CD14-positive monocyte (primary cell): ENCODE data around the gene ADAMTS17. TPM values are rescaled to one million over a fixed set of nuclear protein-coding genes. Genes with fewer than 3 reads are reported as not detected.

Source experiments
- DNase-seq, 3 donors: peaks; one replicate each; pipeline ENCODE4 v3.0.0-alpha.2; 2011 to 2022
- H2AFZ ChIP-seq: 2 replicates; pipeline ENCODE4 v1.6.0; 2012; ENCODE audit warnings: mild to moderate bottlenecking, low read depth, low read length, inconsistent platforms; ENCODE audit not compliant: insufficient read depth, poor library complexity, severe bottlenecking
- H3K27ac ChIP-seq, 2 donors: 1 replicate in 1 of 2; 2 replicates in 1 of 2; pipeline ENCODE4 v1.5.1; 2012 to 2013; ENCODE audit warnings: low read length in 2 of 2, control low read depth in 1 of 2, inconsistent platforms in 1 of 2, low read depth in 1 of 2, mild to moderate bottlenecking in 1 of 2
- H3K27me3 ChIP-seq, 2 donors: one replicate each; pipeline versions ENCODE4 v1.6.0 to v1.6.1; 2011 to 2013; ENCODE audit warnings: low read length in 2 of 2; ENCODE audit not compliant: control insufficient read depth in 2 of 2, insufficient read depth in 2 of 2
- H3K36me3 ChIP-seq, 2 donors: replicated peaks in 1 of 2; 1 replicate in 1 of 2; 2 replicates in 1 of 2; pipeline versions ENCODE4 v1.5.1 to v1.6.1; 2012 to 2013; ENCODE audit warnings: low read length in 2 of 2, control low read depth in 1 of 2, inconsistent platforms in 1 of 2, mild to moderate bottlenecking in 1 of 2; ENCODE audit not compliant: insufficient read depth in 2 of 2, control insufficient read depth in 1 of 2
- H3K4me1 ChIP-seq, 2 donors: 1 replicate in 1 of 2; 2 replicates in 1 of 2; pipeline versions ENCODE4 v1.5.1 to v1.6.1; 2012 to 2013; ENCODE audit warnings: low read length in 2 of 2, control low read depth in 1 of 2, inconsistent platforms in 1 of 2, mild to moderate bottlenecking in 1 of 2, moderate library complexity in 1 of 2; ENCODE audit not compliant: insufficient read depth in 2 of 2, control insufficient read depth in 1 of 2
- H3K4me2 ChIP-seq: replicated peaks from 2 replicates; pipeline ENCODE3; 2012; ENCODE audit warnings: low read length, moderate library complexity, mild to moderate bottlenecking; ENCODE audit not compliant: poor library complexity, severe bottlenecking; ENCODE audit errors: extremely low read depth
- H3K4me3 ChIP-seq, 3 experiments: fragments of 200-600 bp in 1 of 3; sonication (generic) in 1 of 3; replicated peaks in 1 of 3; 1 replicate in 2 of 3; 2 replicates in 1 of 3; pipeline ENCODE4 v1.5.1; 2011 to 2013; ENCODE audit warnings: low read length in 3 of 3, mild to moderate bottlenecking in 3 of 3, control low read depth in 2 of 3, low read depth in 2 of 3, inconsistent platforms in 1 of 3, moderate library complexity in 1 of 3
- H3K79me2 ChIP-seq: 2 replicates; pipeline ENCODE4 v1.6.0; 2012; ENCODE audit warnings: mild to moderate bottlenecking, control low read depth, inconsistent platforms, low read length, moderate library complexity; ENCODE audit not compliant: insufficient read depth
- H3K9ac ChIP-seq: 2 replicates; pipeline ENCODE4 v1.6.0; 2017; ENCODE audit warnings: low read length, mild to moderate bottlenecking; ENCODE audit not compliant: insufficient read depth, poor library complexity, severe bottlenecking
- H3K9me3 ChIP-seq, 2 donors: replicated peaks in 1 of 2; 1 replicate in 1 of 2; 2 replicates in 1 of 2; pipeline versions ENCODE4 v1.5.1 to v1.6.1; 2012 to 2013; ENCODE audit warnings: low read length in 2 of 2, control low read depth in 1 of 2; ENCODE audit not compliant: control insufficient read depth in 1 of 2, insufficient read depth in 1 of 2
- H4K20me1 ChIP-seq: 2 replicates; pipeline ENCODE4 v1.6.0; 2012; ENCODE audit warnings: mild to moderate bottlenecking, low read length, control low read depth, moderate library complexity; ENCODE audit not compliant: insufficient read depth
- H3K27ac Mint-ChIP-seq, 7 donors: one replicate each; pipeline ENCODE4 v1.8.0; 2020; ENCODE audit warnings: mild to moderate bottlenecking in 7 of 7, mixed read lengths in 7 of 7, moderate library complexity in 6 of 7, inconsistent platforms in 2 of 7
- H3K27me3 Mint-ChIP-seq, 3 donors: one replicate each; pipeline ENCODE4 v1.8.0; 2021 to 2022; ENCODE audit warnings: low read depth in 3 of 3, mild to moderate bottlenecking in 3 of 3, mixed read lengths in 3 of 3, moderate library complexity in 3 of 3, inconsistent platforms in 1 of 3
- H3K36me3 Mint-ChIP-seq, 2 donors: one replicate each; pipeline ENCODE4 v1.8.0; 2020; ENCODE audit warnings: mixed read lengths in 2 of 2, inconsistent platforms in 1 of 2, mild to moderate bottlenecking in 1 of 2
- H3K4me1 Mint-ChIP-seq: one replicate; pipeline ENCODE4 v1.8.0; 2020; ENCODE audit warnings: mild to moderate bottlenecking, mixed read lengths
- H3K4me3 Mint-ChIP-seq, 2 donors: one replicate each; pipeline ENCODE4 v1.8.0; 2020; ENCODE audit warnings: mild to moderate bottlenecking in 2 of 2, mixed read lengths in 2 of 2, moderate library complexity in 1 of 2
- H3K9me3 Mint-ChIP-seq, 7 donors: one replicate each; pipeline ENCODE4 v1.8.0; 2020 to 2022; ENCODE audit warnings: mixed read lengths in 7 of 7, mild to moderate bottlenecking in 6 of 7, moderate library complexity in 6 of 7, inconsistent platforms in 2 of 7
- CTCF ChIP-seq: fragments of 200-600 bp; IDR thresholded peaks from one replicate; pipeline ENCODE4 v1.8.0; 2022; ENCODE audit warnings: antibody characterized with exemption, mild to moderate bottlenecking
- WGBS: methylation state at CpG from one replicate; pipeline ENCODE4 v1.1.5; 2013; ENCODE audit warnings: missing lambda C conversion rate; ENCODE audit not compliant: insufficient coverage; 5-methylcytosine and 5-hydroxymethylcytosine counted together
- intact Hi-C, 2 donors: fragments of 100-400 bp; cut with micrococcal nuclease; formaldehyde crosslinking; loops; one replicate each; pipeline versions ENCODE4 v1.15.0 to v1.15.1; 2023
- polyA plus RNA-seq, 3 donors: library from polyadenylated mRNA; depleted of rRNA in 1 of 3; unstranded in 2 of 3; stranded (reverse) in 1 of 3; fragments of 300-500 nt in 2 of 3; fragments of >200 nt in 1 of 3; fragmentation: Illumina TruSeq in 2 of 3; gene quantifications; 1 replicate in 2 of 3; 2 replicates in 1 of 3; pipeline ENCODE4 v1.2.3, GENCODE V29; 2012 to 2021

Gene ADAMTS17
- polyA plus RNA-seq, 3 donors, result 0.03 to 0.25 TPM; not detected in 1

DNA sequence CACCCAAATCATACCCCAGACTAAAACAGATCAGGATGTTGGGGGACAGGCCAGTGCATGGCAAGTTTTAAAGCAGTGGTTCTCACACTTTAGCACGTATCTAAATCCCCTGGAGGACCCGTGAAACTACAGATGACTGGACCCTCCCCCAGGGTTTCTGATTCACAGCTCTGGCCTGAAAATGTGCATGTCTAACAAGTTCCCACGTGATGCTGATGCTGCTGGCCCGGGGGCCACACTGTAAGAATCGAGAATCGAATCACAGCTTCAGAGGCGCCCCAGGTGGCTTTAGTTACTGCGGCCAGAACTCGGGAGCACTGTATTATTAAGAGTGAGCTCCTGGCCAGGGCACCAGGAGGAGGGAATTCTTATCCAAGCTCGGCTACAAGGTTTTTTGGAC is 11.6 kb downstream of the ADAMTS17 start:
- Histone ChIP-seq H3K4me1 (no peaks in the 10 kb centered on the region), H2AFZ (no peak overlapping the region), H3K27me3 (peaks cover 0 to 16% of the 10 kb centered on the region in 2 donors), H3K79me2 (no peaks in the 10 kb centered on the region), H3K4me3 (no peak overlapping the region), H3K36me3 (no peaks in the 10 kb centered on the region), H3K9me3 (no peaks in the 10 kb centered on the region), H3K27ac (no peak overlapping the region), H3K4me2 (no peak overlapping the region), H3K9ac (no peak overlapping the region), H4K20me1 (no peaks in the 10 kb centered on the region)
- peaks cover 0 to 2% (median 0%) of the 10 kb centered on the region in 7 donors for H3K9me3 Mint-ChIP-seq
- H3K4me1 Mint-ChIP-seq, result no peaks in the 10 kb centered on the region
- 69% methylated on average over 6 of the region's 10 CpGs for WGBS
- TF ChIP-seq CTCF, result no peak
- intact Hi-C loops, result no loop called here
- no peak for DNase-seq
- no peak overlapping the region for H3K27ac Mint-ChIP-seq
- no peaks in the 10 kb centered on the region for H3K36me3 Mint-ChIP-seq
- H3K27me3 Mint-ChIP-seq, result peaks cover 10 to 39% (median 33%) of the 10 kb centered on the region in 3 donors
- no peak overlapping the region for H3K4me3 Mint-ChIP-seq

DNA sequence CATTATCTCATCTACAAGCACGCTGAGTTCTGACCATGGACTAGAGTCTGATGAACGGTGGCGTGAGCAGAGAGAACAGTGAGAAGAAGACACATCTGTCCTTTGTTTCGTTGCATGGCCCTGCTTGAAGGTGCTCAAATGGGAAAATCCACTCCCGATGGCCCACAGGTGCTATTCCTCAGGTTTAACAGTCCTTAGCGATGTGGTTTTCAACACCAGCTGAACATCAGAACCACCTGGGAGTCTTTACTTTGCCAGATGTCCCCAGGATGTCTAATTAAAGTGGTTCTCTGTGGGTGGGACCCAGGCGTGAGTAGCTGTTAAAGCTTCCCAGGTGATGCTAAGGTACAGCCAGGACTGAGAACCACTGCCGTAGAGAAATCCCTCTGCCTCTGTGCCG is 13.0 kb downstream of the ADAMTS17 start:
- H3K27ac ChIP-seq, result no peak overlapping the region

More for the DNA sequence above, 13.0 kb downstream of the ADAMTS17 start:
- intact Hi-C loops, result no loop called here
- Histone ChIP-seq H3K9ac (no peak overlapping the region), H3K4me3 (no peak overlapping the region), H3K4me2 (no peak overlapping the region), H3K9me3 (no peaks in the 10 kb centered on the region), H3K27me3 (peaks cover 0 to 16% of the 10 kb centered on the region in 2 donors), H4K20me1 (no peaks in the 10 kb centered on the region), H3K4me1 (no peaks in the 10 kb centered on the region), H2AFZ (no peak overlapping the region), H3K79me2 (no peaks in the 10 kb centered on the region), H3K36me3 (no peaks in the 10 kb centered on the region)
- no peaks in the 10 kb centered on the region for H3K4me1 Mint-ChIP-seq
- H3K27ac Mint-ChIP-seq, result peak overlapping the region in 1 of 7 donors; percentile 3
- H3K27me3 Mint-ChIP-seq, result peaks cover 8 to 28% (median 28%) of the 10 kb centered on the region in 3 donors
- no peak for TF ChIP-seq CTCF
- DNase-seq, result no peak
- WGBS, result 85% methylated on average over 6 of the region's 9 CpGs
- H3K36me3 Mint-ChIP-seq, result no peaks in the 10 kb centered on the region
- peaks cover 0 to 7% (median 0%) of the 10 kb centered on the region in 7 donors for H3K9me3 Mint-ChIP-seq
- H3K4me3 Mint-ChIP-seq, result no peak overlapping the region
